ENCODE data around the gene PFKFB3. TPM values are rescaled to one million over a fixed set of nuclear protein-coding genes. Genes with fewer than 3 reads are reported as not detected.

The PFKFB3 gene
- total and polyA plus RNA-seq, 4 donors: 11.4 to 234 (median 66.3) TPM

- ATAC-seq (ENCODE audit: insufficient read depth, low FRiP score) (no peak), DNase-seq (no peak)
- Histone ChIP-seq H3K9ac (ENCODE audit: insufficient read depth in 1 of 2, low read length in 2 of 2) (no peak overlapping the region), H3K4me3 (no peak overlapping the region), H3K27me3 (ENCODE audit: control insufficient read depth in 3 of 3, insufficient read depth in 3 of 3, low read length in 2 of 3) (no peaks in the 10 kb centered on the region), H3K9me3 (ENCODE audit: control insufficient read depth in 4 of 4, insufficient read depth in 3 of 4, low read length in 3 of 4) (no peaks in the 10 kb centered on the region), H3K27ac (ENCODE audit: low read depth in 1 of 2, low read length in 1 of 2) (no peak overlapping the region), H3K36me3 (ENCODE audit: control insufficient read depth in 4 of 4, insufficient read depth in 4 of 4, low read length in 4 of 4) (peaks cover 21 to 77% (median 47%) of the 10 kb centered on the region in 4 donors), H3K4me1 (ENCODE audit: control insufficient read depth in 5 of 5, insufficient read depth in 5 of 5, low read length in 5 of 5) (no peaks in the 10 kb centered on the region)
- WGBS, 2 donors: 93 to 96% methylated on average over 24 of the region's 24 CpGs
- no peak for TF ChIP-seq CTCF (IDR thresholded peaks at IDR 0.05; ENCODE audit: control extremely low read depth, extremely low read depth)
Observed at GRCh38 chr10:6218692-6219493, 16.2 kb downstream of the PFKFB3 start.

GRCh38 chr10:6219494-6219836, 16.7 kb downstream of the PFKFB3 start:
- Histone ChIP-seq H3K36me3 (ENCODE audit: control insufficient read depth in 4 of 4, insufficient read depth in 4 of 4, low read length in 4 of 4) (peaks cover 23 to 81% (median 44%) of the 10 kb centered on the region in 4 donors), H3K9me3 (ENCODE audit: control insufficient read depth in 4 of 4, insufficient read depth in 3 of 4, low read length in 3 of 4) (no peaks in the 10 kb centered on the region), H3K4me1 (ENCODE audit: control insufficient read depth in 5 of 5, insufficient read depth in 5 of 5, low read length in 5 of 5) (no peaks in the 10 kb centered on the region), H3K4me3 (no peak overlapping the region), H3K9ac (ENCODE audit: insufficient read depth in 1 of 2, low read length in 2 of 2) (no peak overlapping the region), H3K27me3 (ENCODE audit: control insufficient read depth in 3 of 3, insufficient read depth in 3 of 3, low read length in 2 of 3) (no peaks in the 10 kb centered on the region), H3K27ac (ENCODE audit: low read depth in 1 of 2, low read length in 1 of 2) (no peak overlapping the region)
- TF ChIP-seq CTCF (IDR thresholded peaks at IDR 0.05; ENCODE audit: control extremely low read depth, extremely low read depth): no peak
- ATAC-seq (ENCODE audit: insufficient read depth, low FRiP score): no peak
- 91 to 95% methylated on average over 10 of the region's 10 CpGs for WGBS, 2 donors
- no peak for DNase-seq

- no peak for DNase-seq
- no peaks in the 10 kb centered on the region for H3K9me3 ChIP-seq (ENCODE audit: control insufficient read depth in 4 of 4, insufficient read depth in 3 of 4, low read length in 3 of 4)
- no peaks in the 10 kb centered on the region for H3K27me3 ChIP-seq (ENCODE audit: control insufficient read depth in 3 of 3, insufficient read depth in 3 of 3, low read length in 2 of 3)
- WGBS, 2 donors: 96 to 97% methylated on average over 32 of the region's 32 CpGs
- H3K9ac ChIP-seq (ENCODE audit: insufficient read depth in 1 of 2, low read length in 2 of 2): no peak overlapping the region
- H3K4me1 ChIP-seq (ENCODE audit: control insufficient read depth in 5 of 5, insufficient read depth in 5 of 5, low read length in 5 of 5): no peaks in the 10 kb centered on the region
- no peak for TF ChIP-seq CTCF (IDR thresholded peaks at IDR 0.05; ENCODE audit: control extremely low read depth, extremely low read depth)
- H3K36me3 ChIP-seq (ENCODE audit: control insufficient read depth in 4 of 4, insufficient read depth in 4 of 4, low read length in 4 of 4): peaks cover 21 to 82% (median 48%) of the 10 kb centered on the region in 4 donors
- H3K4me3 ChIP-seq: no peak overlapping the region
- no peak for ATAC-seq (ENCODE audit: insufficient read depth, low FRiP score)
- H3K27ac ChIP-seq (ENCODE audit: low read depth in 1 of 2, low read length in 1 of 2): peak overlapping the region in 1 of 2 donors; percentile 17
Observed at GRCh38 chr10:6220418-6221191, 17.9 kb downstream of the PFKFB3 start.
